A549 (cell line): ENCODE measurements around the gene KIAA0825.

ENCODE experiments used
- CTCF ChIP-seq: fragments of >200 bp; sonication (Bioruptor Twin); formaldehyde crosslinking; IDR thresholded peaks from 3 replicates; pipeline ENCODE4 v1.5.1; 2016
- JUNB ChIP-seq: fragments of >200 bp; sonication (Bioruptor Twin); formaldehyde crosslinking; IDR thresholded peaks from 2 replicates; pipeline ENCODE4 v1.6.1; 2016
- NR3C1 ChIP-seq: fragments of >200 bp; sonication (Bioruptor Twin); formaldehyde crosslinking; IDR thresholded peaks from 3 replicates; pipeline ENCODE4 v1.6.1; 2017
- PHF8 ChIP-seq: fragments of 200-600 bp; sonication (generic); IDR thresholded peaks from 2 replicates; pipeline ENCODE4 v1.6.1; 2016; ENCODE audit warnings: low read depth, mild to moderate bottlenecking, antibody characterized with exemption, moderate library complexity, borderline replicate concordance
- POLR2A ChIP-seq: IDR thresholded peaks from 2 replicates; pipeline ENCODE4 v1.6.1; 2012; ENCODE audit warnings: mild to moderate bottlenecking, low read length
- RAD21 ChIP-seq, 2 experiments: fragments of >200 bp in 1 of 2; sonication (Bioruptor Twin) in 1 of 2; formaldehyde crosslinking in 1 of 2; IDR thresholded peaks in 1 of 2; conservative IDR thresholded peaks in 1 of 2; 2 replicates in 1 of 2; 3 replicates in 1 of 2; pipeline ENCODE4 v1.6.1; 2012 to 2018; ENCODE audit warnings: inconsistent platforms in 1 of 2

GRCh38 chr5:94501365-94501764 lies 117.0 kb downstream of the KIAA0825 start:
- no peak for TF ChIP-seq PHF8
- TF ChIP-seq CTCF, result no peak
- no peak for TF ChIP-seq POLR2A
- no peak for TF ChIP-seq JUNB
- TF ChIP-seq RAD21 (conservative IDR thresholded peaks at IDR 0.05 in 1 of 2, IDR thresholded peaks at IDR 0.05 in 1 of 2), result no peak
- TF ChIP-seq NR3C1, result no peak
